ENCODE results near the gene EVC.

EVC gene

GRCh38 chr4:5773271-5773555 lies 62.2 kb downstream of the EVC start:
- Mint-ChIP-seq H3K27me3 (peaks cover 1% of the 10 kb centered on the region), H3K4me1 (ENCODE audit: low read depth) (no peaks in the 10 kb centered on the region), H3K36me3 (no peaks in the 10 kb centered on the region), H3K4me3 (no peak overlapping the region), H3K27ac (no peak overlapping the region), H3K9me3 (ENCODE audit: low read depth) (peaks cover 10% of the 10 kb centered on the region)

- Mint-ChIP-seq H3K27me3 (no peaks in the 10 kb centered on the region), H3K36me3 (no peaks in the 10 kb centered on the region), H3K4me1 (ENCODE audit: low read depth) (no peaks in the 10 kb centered on the region), H3K4me3 (no peak overlapping the region), H3K27ac (no peak overlapping the region), H3K9me3 (ENCODE audit: low read depth) (peaks cover 10% of the 10 kb centered on the region)
Observed at GRCh38 chr4:5774416-5775036, 63.5 kb downstream of the EVC start.

GRCh38 chr4:5776510-5776909 lies 65.5 kb downstream of the EVC start:
- no peaks in the 10 kb centered on the region for H3K36me3 Mint-ChIP-seq
- H3K9me3 Mint-ChIP-seq (ENCODE audit: low read depth) = peaks cover 10% of the 10 kb centered on the region
- H3K4me3 Mint-ChIP-seq = no peak overlapping the region
- no peak overlapping the region for H3K27ac Mint-ChIP-seq
- H3K4me1 Mint-ChIP-seq (ENCODE audit: low read depth) = no peaks in the 10 kb centered on the region
- no peaks in the 10 kb centered on the region for H3K27me3 Mint-ChIP-seq

DNA sequence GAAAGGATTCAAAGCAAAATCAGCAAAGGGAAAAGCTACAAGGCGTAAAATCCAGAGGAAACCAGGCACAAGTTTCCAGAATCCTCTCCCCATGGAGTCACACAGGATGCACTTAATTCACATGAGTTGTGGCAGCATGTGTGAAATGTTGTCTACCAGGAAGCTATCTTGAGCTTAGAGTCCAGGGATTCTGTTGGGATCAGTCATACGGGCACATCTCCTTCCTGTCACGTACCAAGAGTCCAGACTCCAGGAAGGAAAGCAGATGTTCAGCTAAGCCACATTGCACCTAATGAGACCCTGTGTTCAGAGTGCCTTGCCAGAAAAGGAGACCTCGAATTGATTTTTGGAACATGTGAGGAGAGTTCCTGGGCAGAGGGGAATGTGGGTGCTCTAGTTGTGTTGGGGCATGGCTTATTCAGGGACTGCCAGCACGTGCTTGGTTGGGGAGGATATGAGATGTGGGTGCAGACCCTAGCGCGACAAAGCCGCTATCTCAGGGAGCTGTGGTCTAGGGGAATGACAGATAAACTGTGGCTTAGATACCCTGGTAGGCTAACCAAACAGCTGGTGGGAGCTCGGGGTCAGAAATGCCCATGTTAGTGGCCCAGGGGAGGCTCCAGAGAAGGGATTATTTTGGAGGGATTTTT lies 70.0 kb downstream of the EVC start:
- Mint-ChIP-seq H3K36me3 (no peaks in the 10 kb centered on the region), H3K4me1 (ENCODE audit: low read depth) (no peaks in the 10 kb centered on the region), H3K27me3 (peaks cover 2% of the 10 kb centered on the region), H3K4me3 (no peak overlapping the region), H3K27ac (no peak overlapping the region), H3K9me3 (ENCODE audit: low read depth) (peaks cover 6% of the 10 kb centered on the region)

DNA sequence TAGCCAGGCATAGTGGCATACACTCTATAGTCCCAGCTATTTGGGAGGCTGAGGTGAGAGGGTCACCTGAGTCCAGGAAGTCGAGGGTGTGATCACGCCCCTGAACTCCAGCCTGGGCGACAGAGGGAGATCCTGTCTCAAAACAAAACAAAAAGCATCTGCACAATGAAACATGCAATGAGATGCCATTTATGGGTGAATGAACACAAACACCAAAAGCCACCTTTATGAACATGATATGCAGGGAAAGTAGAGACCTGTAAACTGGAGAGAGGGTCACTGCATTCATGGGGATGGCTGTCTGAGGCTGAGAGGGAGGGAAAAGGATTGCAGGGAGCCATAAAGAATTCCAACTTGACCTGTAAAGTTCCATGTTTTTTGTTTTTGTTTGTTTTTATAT lies 70.7 kb downstream of the EVC start:
- Mint-ChIP-seq H3K36me3 (no peaks in the 10 kb centered on the region), H3K4me1 (ENCODE audit: low read depth) (no peaks in the 10 kb centered on the region), H3K4me3 (no peak overlapping the region), H3K27ac (no peak overlapping the region), H3K9me3 (ENCODE audit: low read depth) (peaks cover under 1% of the 10 kb centered on the region), H3K27me3 (peaks cover 2% of the 10 kb centered on the region)

DNA sequence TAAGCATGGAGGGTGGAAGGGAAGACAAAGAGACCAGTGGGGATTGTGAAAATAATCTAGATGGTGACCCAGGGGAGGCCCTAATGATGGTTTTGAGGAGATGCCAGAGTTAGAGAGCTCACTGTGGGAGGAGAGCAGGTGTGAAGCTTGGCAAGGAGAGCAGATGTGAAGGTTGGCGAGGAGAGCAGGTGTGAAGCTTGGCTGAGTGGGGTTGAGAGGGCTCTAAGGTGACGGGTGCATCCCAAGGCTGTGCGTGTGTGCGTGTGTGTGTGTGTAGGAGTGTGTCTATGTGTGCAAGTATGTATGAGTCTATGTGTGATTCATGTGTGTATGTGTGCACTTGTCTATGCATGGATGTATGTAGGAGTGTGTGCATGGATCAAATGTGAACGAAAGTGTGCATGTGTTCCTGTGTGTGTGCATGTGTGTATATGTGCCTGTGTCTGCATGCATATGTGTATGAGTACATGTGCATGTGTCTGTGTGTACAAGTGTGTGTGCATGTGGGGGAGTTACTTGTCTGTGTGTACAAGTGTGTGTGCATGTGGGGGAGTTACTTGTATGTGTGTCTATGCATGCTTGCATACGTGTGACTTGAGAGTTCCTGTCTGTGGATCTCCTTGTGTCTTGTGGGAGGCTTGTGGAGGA lies 72.0 kb downstream of the EVC start:
- no peak overlapping the region for H3K27ac Mint-ChIP-seq
- H3K36me3 Mint-ChIP-seq = no peaks in the 10 kb centered on the region
- no peak overlapping the region for H3K4me3 Mint-ChIP-seq
- H3K9me3 Mint-ChIP-seq (ENCODE audit: low read depth) = no peaks in the 10 kb centered on the region
- no peaks in the 10 kb centered on the region for H3K4me1 Mint-ChIP-seq (ENCODE audit: low read depth)
- peaks cover 2% of the 10 kb centered on the region for H3K27me3 Mint-ChIP-seq

DNA sequence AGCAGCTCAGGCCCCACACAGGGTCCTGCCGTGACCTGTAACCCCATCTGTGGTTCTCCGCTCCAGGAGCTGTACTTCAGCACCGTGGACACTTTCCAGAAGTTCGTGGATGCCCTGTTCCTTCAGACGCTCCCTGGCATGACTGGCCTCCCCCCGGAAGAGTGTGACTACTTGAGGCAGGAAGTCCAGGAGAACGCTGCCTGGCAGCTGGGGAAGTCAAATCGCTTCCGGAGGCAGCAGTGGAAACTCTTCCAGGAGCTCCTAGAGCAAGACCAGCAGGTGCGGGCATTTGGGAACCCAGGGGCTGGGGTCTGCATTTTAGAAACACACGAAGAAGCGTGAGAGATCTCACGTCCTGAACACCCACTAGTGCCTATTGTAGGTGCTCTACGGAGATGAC lies 72.5 kb downstream of the EVC start:
- H3K4me1 Mint-ChIP-seq (ENCODE audit: low read depth) = no peaks in the 10 kb centered on the region
- H3K27me3 Mint-ChIP-seq = peaks cover 2% of the 10 kb centered on the region
- H3K4me3 Mint-ChIP-seq = no peak overlapping the region
- H3K27ac Mint-ChIP-seq = no peak overlapping the region
- no peaks in the 10 kb centered on the region for H3K9me3 Mint-ChIP-seq (ENCODE audit: low read depth)
- H3K36me3 Mint-ChIP-seq = no peaks in the 10 kb centered on the region

GRCh38 chr4:5784021-5784420 lies 73.0 kb downstream of the EVC start:
- H3K4me1 Mint-ChIP-seq (ENCODE audit: low read depth) = no peaks in the 10 kb centered on the region
- H3K27me3 Mint-ChIP-seq = peaks cover 2% of the 10 kb centered on the region
- no peaks in the 10 kb centered on the region for H3K9me3 Mint-ChIP-seq (ENCODE audit: low read depth)
- no peaks in the 10 kb centered on the region for H3K36me3 Mint-ChIP-seq
- no peak overlapping the region for H3K27ac Mint-ChIP-seq
- no peak overlapping the region for H3K4me3 Mint-ChIP-seq

- Mint-ChIP-seq H3K27me3 (peaks cover 2% of the 10 kb centered on the region), H3K4me3 (no peak overlapping the region), H3K4me1 (ENCODE audit: low read depth) (no peaks in the 10 kb centered on the region), H3K27ac (no peak overlapping the region), H3K36me3 (no peaks in the 10 kb centered on the region), H3K9me3 (ENCODE audit: low read depth) (no peaks in the 10 kb centered on the region)
Observed at GRCh38 chr4:5784960-5785611, 74.1 kb downstream of the EVC start.

DNA sequence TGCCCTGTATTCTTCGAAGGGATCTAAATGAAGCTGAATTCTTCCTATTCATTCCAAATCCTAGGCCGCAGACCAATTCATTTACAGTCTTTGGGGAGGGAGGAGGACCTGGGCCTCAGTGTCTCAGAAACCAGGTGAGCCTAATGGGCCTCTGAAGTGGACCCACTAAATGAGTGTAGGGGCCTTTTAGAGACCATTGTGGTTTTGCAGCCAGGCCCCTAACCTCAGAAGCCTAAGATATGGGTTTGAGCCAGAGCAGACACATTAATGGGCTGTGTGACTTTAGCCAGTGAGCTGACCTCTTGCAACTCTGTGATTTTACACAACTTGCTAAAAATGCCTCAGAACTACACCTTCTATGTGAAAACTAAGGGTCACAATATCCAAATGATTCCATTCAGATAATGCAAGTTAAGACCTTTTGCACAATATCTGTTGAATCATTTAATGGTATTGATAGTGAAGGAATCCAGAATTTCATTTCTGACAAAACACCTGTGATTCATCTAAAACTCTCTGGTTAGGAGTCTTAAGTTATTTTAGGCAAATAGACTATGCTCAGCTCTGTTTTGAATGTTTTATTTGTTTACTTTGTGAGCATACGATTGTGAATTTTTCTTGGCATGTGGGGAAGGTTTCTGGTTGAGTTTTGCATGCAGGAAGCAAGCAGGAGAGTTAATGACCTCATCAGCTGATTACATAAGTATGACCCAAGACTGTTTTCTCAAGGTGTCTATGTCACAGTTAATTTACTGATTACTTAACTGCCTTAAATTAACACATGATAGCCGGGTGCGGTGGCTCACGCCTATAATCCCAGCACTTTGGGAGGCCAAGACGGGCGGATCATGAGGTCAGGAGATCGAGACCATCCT lies 75.0 kb downstream of the EVC start:
- no peaks in the 10 kb centered on the region for H3K9me3 Mint-ChIP-seq (ENCODE audit: low read depth)
- peaks cover 2% of the 10 kb centered on the region for H3K27me3 Mint-ChIP-seq
- H3K4me1 Mint-ChIP-seq (ENCODE audit: low read depth) = no peaks in the 10 kb centered on the region
- no peaks in the 10 kb centered on the region for H3K36me3 Mint-ChIP-seq
- H3K27ac Mint-ChIP-seq = no peak overlapping the region
- no peak overlapping the region for H3K4me3 Mint-ChIP-seq

GRCh38 chr4:5787311-5787710 lies 76.3 kb downstream of the EVC start:
- H3K4me1 Mint-ChIP-seq (ENCODE audit: low read depth) = no peaks in the 10 kb centered on the region
- no peaks in the 10 kb centered on the region for H3K36me3 Mint-ChIP-seq
- no peak overlapping the region for H3K4me3 Mint-ChIP-seq
- H3K9me3 Mint-ChIP-seq (ENCODE audit: low read depth) = no peaks in the 10 kb centered on the region
- H3K27ac Mint-ChIP-seq = no peak overlapping the region
- peaks cover 2% of the 10 kb centered on the region for H3K27me3 Mint-ChIP-seq

DNA sequence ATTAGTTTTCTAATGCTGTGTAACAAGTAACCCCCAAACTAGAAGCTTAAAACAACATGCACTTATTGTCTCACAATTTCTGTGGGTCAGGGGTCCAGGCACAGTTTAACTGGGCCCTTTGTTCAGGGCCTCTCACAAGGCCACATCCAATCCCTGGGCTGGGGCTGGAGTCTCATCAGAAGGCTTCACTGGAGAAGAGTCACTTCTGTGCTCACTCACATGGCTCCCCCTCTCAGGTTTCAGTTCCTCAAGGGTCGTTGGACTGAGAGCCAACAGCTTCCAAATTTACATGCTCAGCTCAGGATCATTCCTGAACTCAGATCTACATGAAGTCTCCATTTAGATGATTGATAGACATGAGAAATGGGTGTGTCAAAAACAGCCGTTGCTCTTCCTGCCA lies 77.1 kb downstream of the EVC start:
- H3K4me1 Mint-ChIP-seq (ENCODE audit: low read depth) = no peaks in the 10 kb centered on the region
- peaks cover under 1% of the 10 kb centered on the region for H3K27me3 Mint-ChIP-seq
- H3K36me3 Mint-ChIP-seq = no peaks in the 10 kb centered on the region
- no peak overlapping the region for H3K4me3 Mint-ChIP-seq
- no peak overlapping the region for H3K27ac Mint-ChIP-seq
- no peaks in the 10 kb centered on the region for H3K9me3 Mint-ChIP-seq (ENCODE audit: low read depth)

DNA sequence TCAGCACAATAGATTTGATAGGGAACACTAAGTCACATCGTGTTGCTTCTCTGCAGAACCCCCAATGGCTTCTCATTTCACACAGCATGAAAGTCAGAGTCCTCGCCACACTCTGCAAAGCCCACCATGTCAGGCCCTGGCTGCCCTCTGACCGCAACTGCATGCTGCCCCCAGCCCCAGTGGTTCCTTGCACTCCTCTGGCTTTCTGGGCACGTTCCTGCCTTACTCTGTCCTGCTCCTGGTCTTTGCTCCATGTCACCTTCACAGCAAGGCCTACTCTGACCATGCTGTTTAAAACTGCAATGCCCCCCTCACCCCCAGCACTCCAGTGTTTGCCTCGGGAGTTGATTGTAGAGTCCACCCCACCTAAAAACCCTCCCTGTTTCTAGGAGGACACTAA lies 78.1 kb downstream of the EVC start:
- H3K9me3 Mint-ChIP-seq (ENCODE audit: low read depth) = no peaks in the 10 kb centered on the region
- no peaks in the 10 kb centered on the region for H3K27me3 Mint-ChIP-seq
- no peak overlapping the region for H3K27ac Mint-ChIP-seq
- no peaks in the 10 kb centered on the region for H3K36me3 Mint-ChIP-seq
- no peaks in the 10 kb centered on the region for H3K4me1 Mint-ChIP-seq (ENCODE audit: low read depth)
- no peak overlapping the region for H3K4me3 Mint-ChIP-seq

GRCh38 chr4:5790546-5790857 lies 79.5 kb downstream of the EVC start:
- no peaks in the 10 kb centered on the region for H3K4me1 Mint-ChIP-seq (ENCODE audit: low read depth)
- no peaks in the 10 kb centered on the region for H3K27me3 Mint-ChIP-seq
- H3K4me3 Mint-ChIP-seq = no peak overlapping the region
- no peaks in the 10 kb centered on the region for H3K36me3 Mint-ChIP-seq
- H3K27ac Mint-ChIP-seq = no peak overlapping the region
- no peaks in the 10 kb centered on the region for H3K9me3 Mint-ChIP-seq (ENCODE audit: low read depth)

- Mint-ChIP-seq H3K27ac (no peak overlapping the region), H3K4me1 (ENCODE audit: low read depth) (no peaks in the 10 kb centered on the region), H3K9me3 (ENCODE audit: low read depth) (no peaks in the 10 kb centered on the region), H3K36me3 (no peaks in the 10 kb centered on the region), H3K4me3 (no peak overlapping the region), H3K27me3 (peaks cover 3% of the 10 kb centered on the region)
Observed at GRCh38 chr4:5791654-5792053, 80.7 kb downstream of the EVC start.

Measured in activated naive CD8-positive, alpha-beta T cell (primary cell).